ENCODE data around the gene RTN4RL1.
"Not testable (repeated sequence)": the region's sequence is repeated elsewhere in the genome, so short reads cannot be mapped to it uniquely, and the experiment has no call there.

RTN4RL1 gene

DNA sequence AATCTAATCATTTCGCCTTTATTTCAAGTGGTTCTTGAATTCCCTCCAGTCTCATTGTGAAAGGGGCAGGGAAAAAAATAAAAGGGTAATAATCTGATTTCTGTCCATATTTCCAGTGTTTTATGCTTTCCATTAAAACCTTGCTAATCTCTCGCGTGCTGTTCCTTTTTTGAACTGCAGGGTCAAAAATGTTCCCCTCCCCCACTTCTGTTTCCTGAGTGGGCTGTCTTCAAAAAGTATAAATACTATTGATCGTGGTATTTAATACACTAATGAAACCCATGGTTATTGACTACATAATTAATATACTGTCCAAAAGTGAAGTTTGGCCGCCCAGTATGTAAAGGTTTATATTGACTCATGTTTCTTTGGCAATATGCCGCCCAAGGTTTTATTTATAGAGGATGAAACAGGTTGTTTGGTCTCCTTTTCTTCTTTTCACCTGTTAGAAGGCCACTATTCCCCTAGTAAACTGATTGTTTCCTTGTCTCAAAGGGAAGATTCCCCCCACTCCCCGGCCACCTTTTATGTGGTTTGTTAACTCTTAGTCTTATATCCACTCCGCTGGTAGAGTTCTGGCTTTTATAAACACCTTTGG lies 125.6 kb downstream of the RTN4RL1 start:
- no peak for DNase-seq (ENCODE audit: low read depth in 2 of 3, low spot score in 2 of 3)

DNA sequence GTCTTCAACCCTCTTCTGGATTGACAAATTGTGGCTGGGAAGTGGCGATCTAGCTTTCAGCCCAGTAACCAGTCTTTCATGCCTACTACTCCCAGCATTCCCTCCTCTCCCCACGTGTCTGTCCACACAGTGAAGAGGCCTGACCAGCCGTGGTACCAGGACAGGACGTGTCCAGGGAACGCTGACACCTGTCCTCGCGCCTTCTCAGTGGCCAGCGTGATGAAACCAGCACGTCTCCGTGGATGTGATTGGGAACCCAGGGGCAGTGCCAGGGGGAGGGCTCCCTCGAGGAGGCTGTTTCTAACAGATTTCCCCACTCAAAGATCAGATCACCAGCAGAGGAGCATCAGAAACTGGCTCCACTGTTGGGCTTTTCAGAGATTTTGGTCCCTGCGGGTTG lies 126.3 kb downstream of the RTN4RL1 start:
- DNase-seq (ENCODE audit: low read depth in 2 of 3, low spot score in 2 of 3) = no peak

DNA sequence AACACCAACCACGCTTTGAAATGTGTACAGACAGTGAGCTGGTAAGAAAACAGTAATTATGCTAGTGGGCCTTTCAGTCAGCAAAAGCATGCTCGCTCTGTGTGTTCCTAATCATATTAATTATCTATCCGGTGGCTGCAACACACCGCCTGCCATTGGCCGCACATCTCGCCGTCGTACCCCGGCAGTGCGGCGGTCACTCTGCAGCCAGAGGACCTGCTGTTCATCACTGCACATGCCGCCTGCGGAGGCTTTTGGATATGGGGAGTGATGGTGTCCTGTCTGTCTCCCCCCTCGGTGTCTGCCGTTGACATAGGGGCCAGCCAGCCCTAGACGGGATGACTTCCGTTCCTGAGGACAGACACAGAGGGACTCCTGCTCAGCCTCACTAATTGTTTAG lies 126.8 kb downstream of the RTN4RL1 start:
- no peak for DNase-seq (ENCODE audit: low read depth in 2 of 3, low spot score in 2 of 3)

DNA sequence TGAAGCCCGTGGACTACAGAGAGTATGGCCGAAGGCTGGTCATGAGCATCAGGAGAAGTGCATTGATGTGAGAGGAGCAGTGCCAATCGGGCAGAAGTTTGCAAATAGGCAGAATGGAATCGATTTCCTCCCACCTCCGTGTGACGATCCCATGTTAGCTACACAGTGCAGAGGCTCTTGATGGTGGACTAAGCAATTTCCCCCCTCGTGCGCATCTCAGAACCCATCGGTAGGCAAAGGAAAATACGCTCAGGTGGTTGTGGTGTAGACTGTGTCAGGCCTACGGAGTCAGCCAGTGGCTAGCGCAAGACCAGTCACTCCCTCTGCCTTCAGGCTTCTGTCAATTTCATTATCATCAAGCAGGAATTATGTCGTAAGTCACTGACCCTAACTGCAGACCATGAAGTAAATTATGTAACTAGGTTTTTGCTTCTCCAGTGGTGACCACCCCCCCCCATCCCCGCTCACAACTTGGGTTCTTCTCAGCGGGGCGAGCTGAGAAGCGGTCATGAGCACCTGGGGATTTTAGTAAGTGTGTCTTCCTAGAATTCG lies 128.0 kb downstream of the RTN4RL1 start:
- no peak for DNase-seq (ENCODE audit: low read depth in 2 of 3, low spot score in 2 of 3)

GRCh38 chr17:1896243-1897104 lies 128.7 kb downstream of the RTN4RL1 start:
- no peak for DNase-seq (ENCODE audit: low read depth in 2 of 3, low spot score in 2 of 3)

DNA sequence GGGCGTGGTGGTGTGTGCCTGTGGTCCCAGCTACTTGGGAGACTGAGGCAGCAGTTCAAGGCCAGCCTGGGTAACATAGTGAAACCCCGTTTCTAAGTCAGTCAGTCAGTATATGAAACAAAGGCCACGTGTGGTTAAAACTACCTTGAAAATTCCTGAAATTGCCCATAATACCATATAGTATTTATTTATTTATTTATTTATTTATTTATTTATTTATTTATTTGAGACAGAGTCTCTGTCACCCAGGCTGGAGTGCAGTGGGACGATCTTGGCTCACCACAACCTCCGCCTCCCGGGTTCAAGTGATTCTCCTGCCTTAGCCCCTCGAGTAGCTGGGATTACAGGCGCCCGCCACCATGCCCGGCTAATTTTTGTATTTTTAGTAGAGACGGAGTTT lies 129.7 kb downstream of the RTN4RL1 start:
- DNase-seq (ENCODE audit: low read depth in 2 of 3, low spot score in 2 of 3) = not testable (repeated sequence)

DNA sequence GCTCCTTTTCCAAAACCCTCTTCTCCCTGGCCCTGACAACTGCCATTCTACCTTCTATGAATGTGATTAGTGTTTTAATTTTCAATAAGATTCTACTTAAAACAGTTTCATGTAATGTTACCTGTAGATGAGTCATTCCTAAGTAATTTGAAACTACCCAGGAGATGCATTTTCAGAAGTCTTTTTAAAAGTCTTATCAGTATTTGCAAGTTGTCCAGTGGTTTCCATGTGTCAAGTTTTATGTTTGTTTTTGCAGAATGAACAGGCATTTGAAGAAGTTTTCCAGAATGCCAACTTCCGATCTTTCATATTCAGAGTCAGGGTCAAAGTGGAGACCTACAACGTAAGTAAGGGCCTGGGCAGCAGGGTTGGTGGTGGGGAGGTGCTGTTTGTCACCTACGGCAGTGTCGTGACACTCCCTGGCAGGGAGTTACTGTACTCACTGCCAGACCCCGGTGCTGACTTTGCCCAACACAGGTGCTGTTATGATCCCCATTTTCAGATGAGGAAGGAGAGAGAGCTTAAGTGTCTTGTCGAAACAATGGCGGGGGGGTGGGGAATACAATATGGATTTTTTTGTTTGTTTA lies 130.3 kb downstream of the RTN4RL1 start:
- DNase-seq (ENCODE audit: low read depth in 2 of 3, low spot score in 2 of 3) = no peak

DNA sequence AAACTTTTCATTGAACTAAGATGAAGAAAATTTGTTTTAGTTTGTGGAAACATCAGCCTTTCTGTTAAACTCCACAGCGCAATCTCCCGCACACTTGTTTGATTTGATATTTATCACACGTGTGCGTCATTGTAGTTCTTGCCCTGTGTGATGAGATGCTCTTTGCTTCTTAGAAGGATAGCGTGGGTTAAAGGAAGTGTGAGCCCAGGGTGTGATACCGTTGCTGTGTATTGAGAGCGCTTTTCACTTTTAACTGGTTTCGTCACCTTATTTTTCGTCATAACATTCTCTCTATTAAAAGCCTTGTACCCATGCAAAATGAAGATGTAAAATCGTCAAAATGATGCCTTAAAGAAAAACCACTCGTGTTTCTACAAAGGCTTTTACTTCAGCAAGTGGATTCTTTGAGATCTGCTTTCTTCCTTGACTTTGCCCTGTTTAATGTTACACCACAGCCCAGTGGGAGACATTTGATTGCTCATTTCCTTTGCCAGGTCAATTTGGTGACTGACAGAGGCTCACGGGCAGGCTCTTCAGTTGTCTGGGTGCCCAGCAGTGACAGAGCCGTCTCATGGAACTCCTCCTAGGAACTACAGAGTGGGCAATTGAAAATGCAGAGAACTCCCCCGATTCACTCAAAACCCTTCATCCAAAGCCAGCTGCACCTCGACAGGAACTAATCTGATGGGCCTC lies 134.2 kb downstream of the RTN4RL1 start:
- DNase-seq (ENCODE audit: low read depth in 2 of 3, low spot score in 2 of 3) = no peak

DNA sequence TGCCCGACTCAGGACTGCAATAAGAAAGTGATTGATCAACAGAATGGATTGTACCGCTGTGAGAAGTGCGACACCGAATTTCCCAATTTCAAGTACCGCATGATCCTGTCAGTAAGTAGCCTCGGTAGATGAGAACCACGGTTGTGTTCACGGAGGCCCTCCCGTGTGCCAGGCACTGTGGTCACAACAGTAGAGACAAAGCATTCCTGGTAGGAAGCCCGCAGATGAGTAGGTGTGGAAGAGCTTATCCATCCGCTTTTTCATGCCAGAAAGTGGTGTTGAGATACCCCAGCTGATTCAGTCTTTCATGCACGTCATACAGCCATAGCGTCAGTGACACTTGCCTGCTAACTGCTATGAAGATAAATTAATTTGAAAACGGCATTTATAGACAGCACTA lies 136.4 kb downstream of the RTN4RL1 start:
- DNase-seq (ENCODE audit: low read depth in 2 of 3, low spot score in 2 of 3) = no peak

Measured in activated CD8-positive, alpha-beta memory T cell treated with anti-CD3 and anti-CD28 coated beads for 48 hours (primary cell).